Measurements from ENCODE around the gene EEPD1.
A peak's percentile ranks its signal among the peaks of the same experiment; 100 is the strongest.

Gene EEPD1

GRCh38 chr7:36279926-36280315 lies 126.9 kb downstream of the EEPD1 start:
- H3K36me3 ChIP-seq = no peaks in the 10 kb centered on the region
- DNase-seq = no peak
- no peak overlapping the region for H3K4me3 ChIP-seq (ENCODE audit: low read depth, low read length)
- no peaks in the 10 kb centered on the region for H3K9me3 ChIP-seq (ENCODE audit: severe bottlenecking)
- H3K27me3 ChIP-seq (ENCODE audit: insufficient read depth, low read depth, severe bottlenecking) = no peaks in the 10 kb centered on the region
- TF ChIP-seq CTCF (IDR thresholded peaks at IDR 0.05; ENCODE audit: low read depth, low read length) = no peak
- H3K27ac ChIP-seq = no peak overlapping the region

DNA sequence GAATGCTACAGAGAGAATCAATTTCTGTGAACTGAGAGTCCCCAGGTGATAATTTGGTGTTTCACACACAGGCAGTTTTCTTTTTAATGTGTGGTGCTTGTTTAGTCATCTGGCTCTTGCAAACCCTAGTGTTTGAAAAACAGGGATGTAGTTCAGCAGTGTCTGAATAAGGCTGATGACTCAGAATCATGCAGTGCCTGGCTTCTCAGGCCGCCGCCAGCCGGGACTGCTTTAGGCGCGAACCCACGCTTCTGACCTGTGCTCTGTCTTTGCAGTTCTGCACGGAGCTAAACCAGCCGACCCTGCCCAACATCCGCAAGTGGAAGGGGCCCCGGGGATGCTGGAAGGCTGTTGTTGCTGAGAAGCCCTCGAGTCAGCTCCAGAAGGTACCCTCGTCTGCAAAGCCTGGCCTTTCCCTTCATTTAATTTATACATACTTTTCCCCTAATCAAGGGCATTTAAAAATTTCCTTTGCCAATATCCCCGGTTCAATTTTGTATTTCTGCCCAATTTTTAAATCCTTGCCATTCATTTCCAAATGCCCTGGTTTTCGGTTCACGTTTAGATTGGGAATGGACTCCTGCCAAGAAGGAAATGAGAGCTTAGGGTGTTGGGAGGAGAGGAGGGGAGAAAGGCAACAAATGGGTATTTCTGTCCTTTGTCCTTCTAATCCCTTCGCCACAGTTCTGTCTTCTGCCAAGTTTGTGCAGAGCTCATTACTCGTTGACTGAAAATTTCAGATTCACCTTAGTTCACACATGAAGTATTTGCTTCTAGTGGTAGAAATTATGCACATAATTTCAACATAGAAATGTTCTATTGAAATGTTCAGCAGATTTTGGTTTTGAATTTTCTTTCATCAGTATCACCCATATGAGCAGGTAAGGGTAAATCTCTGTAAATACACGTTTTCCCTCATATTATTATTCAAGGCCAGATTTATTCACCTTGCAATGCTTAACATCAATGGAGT lies 128.1 kb downstream of the EEPD1 start:
- no peaks in the 10 kb centered on the region for H3K9me3 ChIP-seq (ENCODE audit: severe bottlenecking)
- H3K4me3 ChIP-seq (ENCODE audit: low read depth, low read length) = no peak overlapping the region
- no peaks in the 10 kb centered on the region for H3K36me3 ChIP-seq
- H3K27ac ChIP-seq = no peak overlapping the region
- no peaks in the 10 kb centered on the region for H3K27me3 ChIP-seq (ENCODE audit: insufficient read depth, low read depth, severe bottlenecking)
- no peak for TF ChIP-seq CTCF (IDR thresholded peaks at IDR 0.05; ENCODE audit: low read depth, low read length)
- no peak for DNase-seq

DNA sequence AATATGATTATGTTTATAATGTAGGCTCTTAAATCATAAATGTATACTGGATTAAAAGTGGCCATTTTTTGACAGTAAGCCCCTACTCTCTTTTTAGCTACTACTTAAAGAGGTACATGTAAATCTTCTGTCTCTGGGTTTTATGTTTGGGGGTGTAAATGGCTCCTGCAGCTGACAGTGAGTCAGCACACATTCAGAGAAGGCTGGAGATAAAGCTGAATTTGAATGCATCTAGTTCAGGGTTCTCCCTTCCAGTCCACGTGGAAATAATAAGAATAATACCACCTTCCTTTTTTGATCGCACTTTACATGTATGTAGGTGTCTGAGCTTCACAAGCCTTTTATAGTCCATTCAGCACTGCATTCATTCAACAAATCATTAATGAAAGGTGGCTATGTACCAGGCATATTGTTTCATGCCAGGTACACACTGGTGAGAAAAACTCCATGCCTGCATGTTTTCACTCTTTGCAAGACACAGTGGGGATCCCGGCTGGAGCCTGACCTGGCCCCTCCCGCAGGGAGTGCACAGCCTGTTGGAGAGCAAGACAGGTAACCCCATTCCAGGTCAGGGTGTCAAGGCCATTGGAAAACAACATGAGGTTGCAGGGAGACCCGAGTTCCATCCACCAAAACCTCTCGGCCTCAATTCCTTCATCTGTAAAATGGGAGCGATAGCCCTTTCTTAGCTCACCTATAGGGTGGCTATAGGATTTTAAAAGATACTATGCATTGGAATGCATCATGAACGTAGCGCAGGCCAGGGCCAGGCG lies 129.1 kb downstream of the EEPD1 start:
- no peak for TF ChIP-seq CTCF (IDR thresholded peaks at IDR 0.05; ENCODE audit: low read depth, low read length)
- Histone ChIP-seq H3K36me3 (no peaks in the 10 kb centered on the region), H3K9me3 (ENCODE audit: severe bottlenecking) (no peaks in the 10 kb centered on the region), H3K4me3 (ENCODE audit: low read depth, low read length) (no peak overlapping the region), H3K27me3 (ENCODE audit: insufficient read depth, low read depth, severe bottlenecking) (no peaks in the 10 kb centered on the region), H3K27ac (no peak overlapping the region)
- no peak for DNase-seq

DNA sequence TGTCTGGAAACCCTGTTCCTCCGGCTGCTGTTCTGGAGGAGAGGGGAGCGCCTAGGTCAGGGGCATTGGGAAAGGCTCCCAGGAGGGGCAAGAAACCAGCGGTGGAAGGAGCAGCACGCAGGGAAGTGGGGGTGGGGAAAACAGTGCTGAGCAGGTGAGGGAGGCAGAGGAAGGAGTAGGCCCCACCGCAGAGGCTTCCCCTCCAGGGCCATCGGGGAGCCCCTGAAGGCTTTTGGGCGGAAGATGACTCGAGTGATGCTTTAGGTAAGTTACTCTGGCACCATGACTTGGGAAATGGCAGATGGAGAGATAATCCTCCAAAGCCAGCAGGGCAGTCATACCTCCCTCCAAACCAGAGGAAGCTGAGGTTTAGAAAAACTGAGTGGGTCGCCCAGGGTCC lies 130.1 kb downstream of the EEPD1 start:
- H3K36me3 ChIP-seq = no peaks in the 10 kb centered on the region
- no peak overlapping the region; the same call in 1 of the 2 replicates for H3K27ac ChIP-seq
- no peaks in the 10 kb centered on the region for H3K9me3 ChIP-seq (ENCODE audit: severe bottlenecking)
- TF ChIP-seq CTCF (IDR thresholded peaks at IDR 0.05; ENCODE audit: low read depth, low read length) = no peak
- no peak overlapping the region for H3K4me3 ChIP-seq (ENCODE audit: low read depth, low read length)
- no peaks in the 10 kb centered on the region for H3K27me3 ChIP-seq (ENCODE audit: insufficient read depth, low read depth, severe bottlenecking)
- DNase-seq = peak; percentile 33

DNA sequence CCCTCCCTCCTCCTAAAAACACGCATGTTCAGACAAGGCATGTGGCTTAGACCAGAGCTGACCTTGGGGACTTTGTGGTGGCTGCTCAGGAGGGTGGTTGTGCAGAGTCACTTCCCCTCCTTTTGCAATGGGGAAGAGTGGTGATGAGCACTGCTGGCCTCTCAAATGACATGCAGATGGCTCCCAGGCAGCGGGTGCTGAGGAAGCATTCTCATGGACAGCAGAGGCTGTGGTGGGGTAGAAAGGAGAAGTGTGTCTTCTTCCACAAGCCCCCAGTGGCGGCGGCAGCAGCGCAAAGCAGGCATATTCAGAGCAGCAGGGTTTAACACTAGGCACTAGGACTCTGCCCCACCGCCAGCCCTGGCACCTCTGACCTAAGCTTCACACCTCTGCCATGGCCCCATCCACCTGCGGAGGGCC lies 130.7 kb downstream of the EEPD1 start:
- Histone ChIP-seq H3K4me3 (ENCODE audit: low read depth, low read length) (no peak overlapping the region), H3K27ac (no peak overlapping the region; the same call in 1 of the 2 replicates), H3K9me3 (ENCODE audit: severe bottlenecking) (no peaks in the 10 kb centered on the region), H3K27me3 (ENCODE audit: insufficient read depth, low read depth, severe bottlenecking) (no peaks in the 10 kb centered on the region), H3K36me3 (no peaks in the 10 kb centered on the region)
- DNase-seq = no peak
- no peak for TF ChIP-seq CTCF (IDR thresholded peaks at IDR 0.05; ENCODE audit: low read depth, low read length)
